GM23248 (cell line): ENCODE results near the gene PCDHA11.
"Not testable (repeated sequence)": the region's sequence is repeated elsewhere in the genome, so short reads cannot be mapped to it uniquely, and the experiment has no call there.

ENCODE experiments used
- EZH2 ChIP-seq: fragments of 200-600 bp; sonication (generic); IDR thresholded peaks from 2 replicates; pipeline ENCODE4 v1.6.1; 2018; ENCODE audit warnings: antibody characterized with exemption, mild to moderate bottlenecking; ENCODE audit not compliant: insufficient read depth, poor library complexity, severe bottlenecking
- EZH2phosphoT487 ChIP-seq: fragments of 200-600 bp; sonication (generic); IDR thresholded peaks from 2 replicates; pipeline ENCODE4 v1.6.1; 2018; ENCODE audit warnings: antibody characterized with exemption, moderate library complexity, mild to moderate bottlenecking, low read depth; ENCODE audit not compliant: insufficient read depth

GRCh38 chr5:140829511-140830501 lies 39.0 kb upstream of the PCDHA11 start:
- TF ChIP-seq EZH2, EZH2phosphoT487: not testable (repeated sequence)
